A673 (cell line): ENCODE data around the gene ELMO3.

Source experiments
- CTCF ChIP-seq: fragments of 300-800, 200-600 bp; sonication (generic); conservative IDR thresholded peaks from 2 replicates; pipeline ENCODE4 v1.5.1; 2017; ENCODE audit warnings: low read depth, mild to moderate bottlenecking, antibody characterized with exemption, low read length, moderate library complexity, mixed read lengths
- EZH2 ChIP-seq: fragments of 200-600 bp; sonication (generic); IDR thresholded peaks from 2 replicates; pipeline ENCODE4 v1.6.1; 2017; ENCODE audit warnings: borderline replicate concordance, low read depth, mild to moderate bottlenecking, mixed read lengths, antibody characterized with exemption, low read length; ENCODE audit not compliant: poor library complexity, severe bottlenecking

DNA sequence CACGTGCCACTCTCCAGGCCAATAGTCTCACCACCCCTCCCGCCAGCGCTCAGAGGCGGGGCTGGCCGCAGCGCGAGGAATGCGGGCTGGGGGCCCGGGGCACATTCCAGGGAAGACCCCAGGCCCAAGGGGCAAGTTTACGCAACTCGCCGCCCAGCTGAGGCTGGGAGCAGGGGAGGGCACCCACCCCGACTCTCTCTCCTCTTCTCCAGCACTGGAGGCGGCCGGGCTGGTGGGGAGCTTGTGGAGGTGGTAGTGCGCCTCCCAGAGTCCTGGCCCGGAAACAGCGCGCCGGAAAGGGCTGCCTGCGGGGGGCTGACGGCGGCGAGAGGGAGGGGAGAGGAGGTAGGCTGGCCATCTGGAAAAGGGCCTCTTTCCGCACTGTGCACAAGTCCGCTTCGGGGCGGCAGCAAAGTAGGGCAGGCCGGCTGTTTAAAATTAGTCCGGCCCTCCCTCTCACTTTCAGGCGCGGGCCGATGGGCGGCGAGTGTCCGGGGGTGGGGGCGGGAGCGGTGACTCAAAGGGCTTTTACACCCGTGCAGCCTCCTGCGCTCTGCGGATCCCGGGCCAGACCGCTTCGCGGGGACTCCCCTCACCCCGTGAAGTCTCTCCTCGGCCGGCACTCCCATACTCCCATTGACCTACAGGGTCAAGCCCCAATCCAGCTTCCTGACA, 47.3 kb downstream of the ELMO3 start:
- TF ChIP-seq EZH2 (no peak), CTCF (peak; percentile 68)
